Activated CD4-positive, alpha-beta T cell treated with anti-CD3 and anti-CD28 coated beads, Interleukin-2, amount 50 U/mL, for 48 hours (primary cell): Measurements from ENCODE around the gene SPINK9.

Experiments
- DNase-seq, 2 experiments: peaks; one replicate each; pipeline ENCODE4 v3.0.0-alpha.2; 2020

SPINK9 gene

DNA sequence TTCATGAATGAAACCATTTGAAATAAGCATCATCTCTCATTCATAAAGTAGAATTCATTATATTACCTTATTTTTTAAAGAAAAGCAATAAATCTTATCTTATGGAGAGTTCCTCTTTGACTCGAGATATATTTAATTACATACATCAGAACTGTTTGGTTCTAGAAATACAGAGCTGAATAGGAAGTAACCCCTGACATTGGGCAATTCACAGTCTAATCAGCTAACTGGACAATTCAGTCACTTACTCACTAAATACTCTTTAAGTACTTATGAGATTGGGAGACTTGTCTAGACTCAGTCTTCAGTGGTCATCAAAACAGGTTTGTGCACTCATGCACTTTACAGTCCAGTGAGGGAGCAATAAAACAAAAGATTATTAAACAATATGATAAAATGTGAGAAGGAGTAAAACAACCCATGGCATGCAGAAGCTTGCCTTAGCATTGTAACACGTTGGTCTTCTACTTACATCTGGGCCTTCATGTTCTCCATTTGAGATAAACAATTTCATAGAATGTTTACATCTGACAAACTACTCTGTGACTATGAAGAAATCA, 36.9 kb downstream of the SPINK9 start:
- DNase-seq: no peak

DNA sequence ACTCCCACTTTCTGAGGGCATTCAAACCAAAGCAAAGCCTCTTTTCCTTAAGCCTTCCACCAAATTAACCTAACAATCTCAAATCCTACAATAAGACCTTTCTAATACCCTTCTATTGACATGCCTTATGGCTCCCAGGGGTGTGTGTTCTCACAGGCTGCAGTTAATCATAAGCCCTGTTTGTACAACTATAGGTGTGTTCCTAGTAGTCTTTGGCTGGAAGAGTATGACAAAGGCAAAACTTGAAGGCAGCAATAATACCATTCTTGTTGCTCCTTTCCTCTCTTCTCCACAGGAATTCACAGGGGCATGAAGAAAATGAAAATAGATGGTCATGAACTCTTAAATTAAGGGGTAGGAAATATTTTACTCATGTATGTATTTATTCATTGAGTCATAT, 37.5 kb downstream of the SPINK9 start:
- DNase-seq: no peak

DNA sequence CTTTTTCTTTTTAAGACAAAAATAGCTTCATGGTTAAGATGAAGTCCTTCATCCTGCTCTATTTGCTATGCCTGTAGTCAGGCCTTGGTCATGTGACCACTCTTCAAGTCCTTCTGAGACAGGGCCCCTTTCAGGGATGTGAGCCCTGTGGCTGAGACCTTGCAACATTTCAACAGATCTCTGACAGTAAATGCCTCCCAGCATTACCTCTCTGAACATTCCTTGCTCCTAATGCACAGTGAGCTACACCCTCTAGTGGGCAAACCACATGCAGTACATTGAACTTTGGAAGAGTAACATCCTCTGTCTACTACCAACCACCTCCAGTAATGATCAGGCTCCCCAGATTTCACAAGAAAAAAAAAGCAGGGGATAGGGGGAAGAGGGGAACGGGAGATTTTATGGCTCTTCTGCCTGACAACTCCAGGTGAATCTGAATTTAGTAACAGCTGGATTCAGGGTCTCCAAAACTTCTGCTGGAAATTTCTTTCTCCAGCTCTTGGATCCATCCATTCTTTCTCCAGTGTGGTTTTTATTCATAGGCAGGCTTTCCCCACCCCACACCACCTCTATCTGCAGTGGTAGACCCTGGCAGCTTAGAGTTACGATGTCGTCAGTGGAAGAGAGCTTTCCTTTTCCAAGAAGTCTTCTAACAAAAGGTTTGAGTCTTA, 39.5 kb downstream of the SPINK9 start:
- peak in 1 of 2 experiments; percentile 14 for DNase-seq

DNA sequence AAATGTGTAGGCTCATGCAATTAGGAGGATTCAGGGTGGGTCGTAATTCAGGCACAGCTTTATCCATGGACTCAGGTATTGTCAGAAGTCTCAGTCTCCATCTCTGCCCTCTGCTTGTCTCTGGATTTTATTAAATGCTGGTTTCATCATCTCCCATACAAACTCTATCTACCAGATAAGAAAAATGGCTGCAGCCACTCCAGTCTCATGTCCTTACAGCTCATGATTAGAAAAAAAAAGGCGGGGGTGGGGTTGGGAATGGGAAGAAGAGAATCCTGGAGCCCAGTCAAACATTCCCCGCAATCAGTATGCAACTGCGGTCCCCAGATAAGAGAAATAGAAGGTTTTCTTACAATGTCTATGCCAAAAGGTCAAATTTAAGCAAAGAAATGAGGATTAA, 40.8 kb downstream of the SPINK9 start:
- DNase-seq: no peak

DNA sequence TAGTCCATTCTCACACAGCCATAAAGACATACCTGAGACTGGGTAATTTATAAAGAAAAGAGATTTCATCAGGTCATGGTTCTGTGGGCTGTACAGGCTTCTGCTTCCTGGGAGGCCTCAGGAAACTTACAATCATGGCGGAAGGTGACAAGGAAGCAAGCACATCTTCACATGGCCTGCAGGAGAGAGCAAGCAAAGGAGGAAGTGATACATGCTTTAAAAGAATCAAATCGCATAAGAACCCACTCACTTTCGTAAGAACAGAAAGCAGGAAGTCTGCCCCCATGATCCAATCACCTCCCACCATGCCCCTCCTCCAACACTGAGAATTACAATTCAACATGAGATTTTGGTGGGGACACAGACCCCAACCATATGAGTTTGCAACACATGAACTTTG, 43.3 kb downstream of the SPINK9 start:
- DNase-seq: no peak

DNA sequence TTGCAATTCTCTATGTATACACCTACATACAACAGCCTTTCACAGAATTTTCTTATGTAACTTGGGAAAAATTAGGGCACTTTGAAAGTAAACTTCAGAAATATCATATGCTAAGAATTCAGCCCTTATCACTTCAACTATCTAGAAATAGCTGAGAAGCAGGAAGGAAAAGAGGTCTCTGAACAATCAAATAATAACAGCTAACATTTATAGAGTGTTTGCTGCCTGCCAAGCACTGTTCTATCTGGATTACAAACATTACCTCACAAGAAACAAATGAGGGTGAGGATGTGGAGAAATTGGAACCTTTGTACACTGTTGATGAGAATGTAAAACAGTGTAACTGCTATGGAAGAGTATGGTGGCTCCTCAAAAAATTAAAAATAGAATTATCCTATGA, 44.0 kb downstream of the SPINK9 start:
- no peak for DNase-seq

DNA sequence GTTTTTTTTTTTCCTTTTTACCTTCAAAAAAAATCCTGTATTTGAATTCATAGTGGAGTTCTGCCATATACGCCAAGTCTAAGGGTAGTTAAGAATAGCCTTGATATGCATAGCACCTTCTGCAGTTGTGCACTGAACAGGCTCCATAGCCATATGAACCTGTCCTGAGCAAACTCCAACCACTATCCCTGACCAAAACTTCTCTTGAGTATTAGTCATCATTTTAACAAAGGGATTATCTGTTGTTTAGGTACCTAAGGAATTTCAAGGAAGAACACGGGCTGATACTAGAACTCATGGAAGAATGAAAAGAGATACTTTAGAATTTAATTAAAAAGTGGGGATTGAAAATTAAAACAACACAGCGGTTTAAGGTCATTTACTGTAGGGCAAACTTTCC, 46.5 kb downstream of the SPINK9 start:
- DNase-seq: no peak

DNA sequence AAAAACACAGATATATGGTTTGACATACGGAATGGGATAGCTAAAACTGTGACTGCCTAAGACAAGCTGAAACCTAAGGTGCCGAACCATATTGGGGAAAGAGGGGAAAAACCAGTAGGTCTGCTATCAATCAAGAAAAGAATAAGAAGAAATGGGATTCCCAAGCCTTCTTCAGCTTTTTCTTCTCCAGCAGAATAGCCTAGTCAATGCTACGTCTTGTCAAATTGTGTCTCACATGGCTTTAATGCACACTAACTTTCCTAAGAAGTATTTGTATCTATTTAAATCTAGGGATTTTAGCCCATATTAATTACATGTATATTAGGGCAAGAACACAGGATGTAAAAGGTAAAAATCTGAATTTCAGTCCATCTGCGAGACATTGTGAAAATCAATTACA, 47.6 kb downstream of the SPINK9 start:
- DNase-seq: no peak

DNA sequence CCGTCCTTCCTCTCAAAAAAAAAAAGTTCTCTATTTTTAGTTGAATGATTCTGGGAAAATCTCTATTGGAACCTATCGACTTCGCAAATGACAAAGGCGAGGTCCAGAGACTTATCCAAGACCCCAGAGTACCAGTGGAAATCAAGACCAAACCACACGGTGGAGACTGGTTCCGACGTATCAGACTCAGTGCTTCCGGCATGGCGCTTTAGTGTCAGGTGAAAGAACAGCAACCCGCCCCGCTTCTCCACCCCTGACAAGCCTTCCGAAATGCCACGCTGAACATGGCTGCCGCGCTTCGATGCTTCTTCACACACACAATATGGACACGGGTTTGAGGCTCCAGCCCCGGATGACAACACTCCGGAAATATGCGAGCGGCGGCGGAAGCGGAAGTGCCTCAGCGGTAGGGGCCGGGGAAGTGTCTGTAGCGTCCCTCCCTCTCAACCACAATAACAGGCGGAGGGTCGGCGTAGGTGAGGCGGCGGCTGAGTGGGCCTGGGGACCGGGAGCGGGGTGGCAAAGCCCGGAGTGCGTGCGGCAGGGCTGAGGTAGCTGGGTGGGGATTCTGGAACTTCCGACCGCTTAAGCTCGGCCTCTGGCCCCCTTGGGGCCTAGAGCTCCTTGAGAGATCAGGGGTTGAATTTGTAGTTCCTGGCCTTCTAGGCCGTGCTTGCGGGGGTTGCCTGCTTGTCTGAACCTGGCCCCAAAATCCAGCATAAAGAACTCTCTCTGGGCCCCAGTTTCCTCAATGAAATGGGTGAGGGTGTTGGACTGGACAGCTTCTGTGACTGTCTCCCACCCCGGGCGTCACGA, 48.4 kb downstream of the SPINK9 start, which contains the start of gene FBXO38:
FBXO38 (plus strand) TSS at position 395 of the 816 bp plus-strand sequence. CDS start 10,819 bp downstream, outside the sequence.
- peak; percentile 95 to 96 for DNase-seq

DNA sequence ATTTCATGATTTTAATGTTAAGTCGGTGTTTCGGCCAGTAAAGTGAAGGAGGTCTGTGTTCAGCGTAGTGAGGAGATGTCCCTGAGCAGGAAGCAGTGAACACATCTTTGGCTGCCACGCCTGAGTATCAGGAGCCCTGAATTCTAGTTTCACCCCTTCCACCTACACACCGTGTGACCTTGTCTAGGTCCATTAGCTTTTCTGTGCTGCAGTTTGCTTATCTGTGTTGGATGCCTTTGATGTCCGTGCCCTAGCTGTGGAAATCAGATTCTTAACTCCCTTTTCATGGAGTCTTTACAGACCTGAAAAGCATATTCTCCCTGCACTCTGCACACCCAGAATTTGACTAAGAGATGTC, 49.0 kb downstream of the SPINK9 start:
- DNase-seq: peak; percentile 10 to 23

DNA sequence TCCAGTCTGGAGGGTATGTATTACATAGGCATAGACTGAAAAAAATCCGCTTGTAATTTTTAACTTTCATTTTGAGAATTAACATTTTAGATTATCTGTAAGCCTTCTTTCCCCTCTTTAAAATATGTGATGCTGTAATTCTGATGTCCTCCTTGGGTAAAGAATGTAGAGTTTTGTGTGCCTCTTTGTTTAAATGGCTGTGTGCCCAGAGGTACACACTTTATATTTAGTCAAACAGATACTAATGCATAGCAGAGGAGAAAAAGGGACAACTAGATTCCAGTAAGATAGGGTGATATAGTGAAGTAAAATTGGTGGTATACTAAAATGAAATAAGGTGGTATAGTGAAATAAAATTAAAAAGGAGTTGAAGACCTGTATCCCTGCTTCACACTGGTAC, 49.7 kb downstream of the SPINK9 start:
- no peak for DNase-seq

DNA sequence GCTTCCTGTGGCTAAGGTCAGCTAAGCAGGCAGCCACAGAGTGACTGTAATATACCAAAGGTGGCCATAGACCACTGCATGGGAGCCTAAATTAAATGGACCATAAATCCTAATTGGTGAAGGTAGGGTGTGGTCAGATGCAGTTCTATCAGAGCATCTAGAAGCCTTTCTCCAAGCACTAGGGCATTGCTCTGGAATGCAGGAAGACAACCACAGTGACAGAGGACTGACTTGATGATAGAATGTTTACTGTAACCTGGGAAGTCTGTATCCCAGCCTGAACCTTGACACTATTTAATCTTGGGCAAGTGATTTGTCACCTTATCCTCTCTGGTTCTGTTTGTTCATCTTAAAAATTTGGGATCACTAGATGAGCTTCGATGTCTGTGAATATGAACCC, 50.7 kb downstream of the SPINK9 start:
- no peak for DNase-seq

DNA sequence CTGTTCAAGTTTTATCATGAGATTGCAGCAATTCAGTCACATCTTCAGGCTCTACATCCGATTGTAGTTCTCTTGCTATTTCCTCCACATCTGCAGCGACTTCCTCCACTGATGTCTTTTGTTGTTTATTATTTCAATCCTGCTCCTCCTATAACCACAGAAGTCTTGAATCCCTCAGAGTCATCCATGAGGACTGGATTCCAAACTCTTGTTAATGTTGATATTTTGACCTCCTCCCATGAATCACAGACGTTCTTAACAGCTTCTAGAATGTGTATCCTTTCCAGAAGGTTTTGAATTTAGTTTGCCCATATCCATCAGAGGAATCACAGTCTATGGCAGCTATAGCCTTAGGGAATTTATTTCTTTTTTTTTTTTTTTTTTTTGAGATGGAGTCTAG, 52.0 kb downstream of the SPINK9 start:
- DNase-seq: no peak

DNA sequence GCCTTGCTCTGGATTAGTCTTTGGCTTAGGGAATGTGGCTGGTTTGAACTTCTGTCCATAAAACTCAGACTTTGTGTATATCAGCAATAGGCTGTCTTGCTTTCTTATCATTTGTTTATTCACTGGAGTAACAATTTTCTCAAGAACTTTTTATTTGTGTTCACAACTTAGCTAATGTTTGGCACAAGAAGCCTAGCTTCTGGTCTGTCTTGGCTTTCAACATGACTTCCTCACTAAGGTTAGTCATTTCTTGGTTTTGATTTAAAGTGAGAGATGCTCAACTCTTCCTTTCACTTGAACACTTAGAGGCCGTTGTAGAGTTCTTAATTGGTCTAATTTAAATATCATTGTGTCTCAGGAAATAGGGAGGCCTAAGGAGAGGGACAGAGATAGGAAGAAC, 53.3 kb downstream of the SPINK9 start:
- no peak for DNase-seq
